Activated naive CD8-positive, alpha-beta T cell treated with anti-CD3 and anti-CD28 coated beads for 36 hours (primary cell): ENCODE measurements around the gene TEN1. TPM values are rescaled to one million over a fixed set of nuclear protein-coding genes. Genes with fewer than 3 reads are reported as not detected.
"Not testable (repeated sequence)": the region's sequence is repeated elsewhere in the genome, so short reads cannot be mapped to it uniquely, and the experiment has no call there.

Experiments used
- DNase-seq: peaks from one replicate; pipeline ENCODE4 v3.0.0; 2021
- H3K27ac Mint-ChIP-seq: one replicate; pipeline ENCODE4 v1.8.0; 2022; ENCODE audit warnings: mild to moderate bottlenecking, moderate library complexity, mixed read lengths
- H3K27me3 Mint-ChIP-seq: one replicate; pipeline ENCODE4 v1.8.0; 2022; ENCODE audit warnings: mild to moderate bottlenecking, mixed read lengths
- H3K36me3 Mint-ChIP-seq: one replicate; pipeline ENCODE4 v1.8.0; 2021; ENCODE audit warnings: mild to moderate bottlenecking, mixed read lengths
- H3K4me1 Mint-ChIP-seq: one replicate; pipeline ENCODE4 v1.8.0; 2021; ENCODE audit warnings: mixed read lengths
- H3K4me3 Mint-ChIP-seq: one replicate; pipeline ENCODE4 v1.8.0; 2022; ENCODE audit warnings: mild to moderate bottlenecking, moderate library complexity, mixed read lengths
- H3K9me3 Mint-ChIP-seq: one replicate; pipeline ENCODE4 v1.8.0; 2022; ENCODE audit warnings: mixed read lengths
- total RNA-seq, 2 experiments: library from RNA; stranded (reverse); gene quantifications; one replicate each; pipeline ENCODE4 v1.2.3, GENCODE V29; 2021

TEN1 gene
- total RNA-seq, 2 experiments from 2014 or later, result 12.5 to 14.2 TPM

GRCh38 chr17:75965468-75965867 is 13.6 kb upstream of the TEN1 start:
- Mint-ChIP-seq H3K36me3 (peaks cover 6% of the 10 kb centered on the region), H3K4me1 (peaks cover 4% of the 10 kb centered on the region), H3K27me3 (no peaks in the 10 kb centered on the region), H3K4me3 (no peak overlapping the region), H3K9me3 (no peaks in the 10 kb centered on the region), H3K27ac (no peak overlapping the region)
- DNase-seq, result no peak

DNA sequence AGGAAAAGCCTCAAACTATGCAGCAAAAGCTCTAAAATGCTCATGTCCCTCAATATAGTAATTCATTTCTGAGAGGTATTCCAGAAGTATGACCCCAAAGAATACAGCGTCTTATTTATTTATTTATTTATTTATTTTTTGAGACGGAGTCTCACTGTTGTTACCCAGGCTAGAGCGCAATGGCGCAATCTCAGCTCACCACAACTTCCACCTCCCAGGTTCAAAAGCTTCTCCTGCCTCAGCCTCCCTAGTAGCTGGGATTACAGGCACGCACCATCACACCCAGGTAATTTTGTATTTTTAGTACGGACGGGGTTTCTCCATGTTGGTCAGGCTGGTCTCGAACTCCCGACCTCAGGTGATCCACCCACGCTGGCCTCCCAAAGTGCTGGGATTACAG is 10.0 kb upstream of the TEN1 start:
- not testable (repeated sequence) for H3K27me3 Mint-ChIP-seq, H3K4me1 Mint-ChIP-seq, H3K9me3 Mint-ChIP-seq, H3K4me3 Mint-ChIP-seq, H3K27ac Mint-ChIP-seq, H3K36me3 Mint-ChIP-seq, DNase-seq

GRCh38 chr17:75970011-75970523 is 9.0 kb upstream of the TEN1 start:
- Mint-ChIP-seq H3K9me3 (no peaks in the 10 kb centered on the region), H3K27ac (no peak overlapping the region), H3K27me3 (no peaks in the 10 kb centered on the region), H3K4me3 (no peak overlapping the region), H3K4me1 (peaks cover 6% of the 10 kb centered on the region), H3K36me3 (peaks cover 10% of the 10 kb centered on the region)
- no peak for DNase-seq

DNA sequence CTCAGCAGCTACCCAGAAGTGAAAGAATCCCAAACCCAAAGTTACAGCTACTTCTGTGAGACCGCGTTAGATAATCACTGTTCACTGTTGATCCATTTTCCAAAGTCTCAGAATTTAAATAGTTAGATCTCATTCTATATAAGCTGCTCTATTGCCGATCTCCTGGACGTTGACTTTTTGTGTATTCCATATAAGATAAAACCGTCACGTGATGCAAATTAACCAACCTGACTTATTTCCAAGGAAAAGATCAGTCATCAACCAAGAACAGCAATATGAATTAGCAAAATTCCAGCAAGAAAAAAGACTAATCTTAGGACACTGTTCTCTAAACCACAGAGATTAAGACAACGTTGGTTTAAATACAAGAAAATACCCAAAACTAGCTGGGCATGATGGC is 8.4 kb upstream of the TEN1 start:
- peaks cover 7% of the 10 kb centered on the region for H3K4me1 Mint-ChIP-seq
- H3K36me3 Mint-ChIP-seq, result peaks cover 10% of the 10 kb centered on the region
- no peaks in the 10 kb centered on the region for H3K9me3 Mint-ChIP-seq
- H3K27ac Mint-ChIP-seq, result no peak overlapping the region
- DNase-seq, result no peak
- H3K27me3 Mint-ChIP-seq, result no peaks in the 10 kb centered on the region
- no peak overlapping the region for H3K4me3 Mint-ChIP-seq

DNA sequence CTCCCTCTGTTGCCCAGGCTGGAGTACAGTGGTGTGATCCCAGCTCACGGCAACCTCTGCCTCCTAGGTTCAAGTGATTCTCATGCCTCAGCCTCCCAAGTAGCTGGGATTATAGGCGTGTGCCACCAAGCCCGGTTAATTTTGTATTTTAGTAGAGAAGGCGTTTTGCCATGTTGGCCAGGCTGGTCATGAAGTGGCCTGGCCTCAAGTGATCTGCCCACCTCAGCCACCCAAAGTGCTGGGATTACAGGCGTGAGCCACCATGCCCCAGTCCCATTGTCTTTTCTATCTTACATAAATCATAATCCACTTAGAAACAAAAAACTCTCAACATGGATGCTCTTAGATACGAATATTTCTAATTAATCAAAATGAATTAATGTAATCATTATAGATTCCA is 3.9 kb upstream of the TEN1 start:
- H3K9me3 Mint-ChIP-seq, H3K4me3 Mint-ChIP-seq, H3K36me3 Mint-ChIP-seq, DNase-seq, H3K27ac Mint-ChIP-seq, H3K27me3 Mint-ChIP-seq: not testable (repeated sequence)
- H3K4me1 Mint-ChIP-seq, result peaks cover 17% of the 10 kb centered on the region

DNA sequence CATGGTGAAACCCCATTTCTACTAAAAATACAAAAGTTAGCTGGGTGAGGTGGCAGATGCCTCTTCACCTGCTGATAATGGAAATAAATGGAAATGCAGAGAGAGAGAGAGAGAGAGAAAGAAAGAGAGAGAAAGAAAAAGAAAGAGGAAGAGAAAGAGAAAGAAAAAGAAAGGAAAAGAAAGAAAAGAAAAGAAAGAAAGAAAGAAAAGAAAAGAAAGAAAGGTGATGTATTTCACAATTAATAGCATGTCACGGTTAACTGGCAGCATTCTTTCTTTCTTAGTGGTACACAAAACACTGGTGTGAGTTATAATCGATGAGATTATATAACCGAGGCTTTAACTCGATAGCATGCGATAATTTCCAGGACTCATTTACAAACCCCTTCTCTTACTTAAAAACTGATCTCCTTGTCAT is 3.3 kb upstream of the TEN1 start:
- Mint-ChIP-seq H3K36me3 (peaks cover 8% of the 10 kb centered on the region), H3K4me1 (peaks cover 22% of the 10 kb centered on the region), H3K27ac (peak overlapping the region; percentile 69), H3K9me3 (no peaks in the 10 kb centered on the region), H3K27me3 (no peaks in the 10 kb centered on the region), H3K4me3 (no peak overlapping the region)
- no peak for DNase-seq

- Mint-ChIP-seq H3K4me3 (no peak overlapping the region), H3K9me3 (no peaks in the 10 kb centered on the region), H3K27ac (no peak overlapping the region), H3K4me1 (peaks cover 23% of the 10 kb centered on the region), H3K36me3 (peaks cover 7% of the 10 kb centered on the region), H3K27me3 (no peaks in the 10 kb centered on the region)
- no peak for DNase-seq
These were observed 2.7 kb upstream of the TEN1 start for GRCh38 chr17:75976175-75976848.

- Mint-ChIP-seq H3K4me3 (peak overlapping the region; percentile 99), H3K9me3 (no peaks in the 10 kb centered on the region), H3K36me3 (peaks cover 4% of the 10 kb centered on the region), H3K27ac (peak overlapping the region; percentile 100), H3K27me3 (no peaks in the 10 kb centered on the region), H3K4me1 (peaks cover 23% of the 10 kb centered on the region)
- DNase-seq, result no peak
These were observed 706 bp downstream of the TEN1 start for GRCh38 chr17:75979705-75980187.

DNA sequence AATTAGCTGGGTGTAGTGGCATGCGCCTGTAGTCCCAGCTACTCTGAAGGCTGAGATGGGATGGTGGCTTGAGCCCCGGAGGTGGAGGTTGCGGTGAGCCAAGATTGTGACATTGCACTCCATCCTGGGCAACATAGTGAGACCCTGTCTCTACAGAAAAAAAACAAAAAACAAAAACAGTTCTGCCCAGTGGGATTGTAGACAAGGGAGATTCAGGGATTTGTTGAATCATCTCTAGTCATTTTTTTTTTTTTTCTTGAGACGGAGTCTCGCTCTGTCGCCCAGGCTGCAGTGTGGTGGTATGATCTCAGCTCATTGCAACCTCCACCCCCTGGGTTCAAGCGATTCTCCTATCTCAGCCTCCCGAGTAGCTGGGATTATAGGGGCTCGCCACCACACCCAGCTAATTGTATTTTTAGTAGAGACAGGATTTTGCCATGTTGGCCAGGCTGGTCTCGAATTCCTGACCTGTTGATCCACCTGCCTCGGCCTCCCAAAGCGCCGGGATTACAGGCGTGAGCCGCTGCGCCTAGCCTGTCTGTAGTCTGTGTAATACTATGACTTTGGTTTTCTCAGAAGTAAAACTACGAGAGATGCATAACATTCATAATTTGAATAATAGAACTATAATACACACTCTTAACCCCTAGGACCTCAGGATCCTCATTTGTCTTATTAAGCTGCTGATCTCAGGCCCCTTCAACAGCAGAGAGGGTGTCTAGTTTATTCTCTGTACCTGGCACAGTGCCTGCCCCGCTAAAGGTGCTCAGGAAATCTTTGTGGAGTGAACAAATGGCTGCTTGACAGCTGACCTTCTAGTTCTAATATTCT is 1.4 kb downstream of the TEN1 start:
- Mint-ChIP-seq H3K27me3 (no peaks in the 10 kb centered on the region), H3K27ac (peak overlapping the region; percentile 100), H3K9me3 (no peaks in the 10 kb centered on the region), H3K4me3 (peak overlapping the region; percentile 99), H3K4me1 (peaks cover 21% of the 10 kb centered on the region), H3K36me3 (peaks cover 4% of the 10 kb centered on the region)
- no peak for DNase-seq

DNA sequence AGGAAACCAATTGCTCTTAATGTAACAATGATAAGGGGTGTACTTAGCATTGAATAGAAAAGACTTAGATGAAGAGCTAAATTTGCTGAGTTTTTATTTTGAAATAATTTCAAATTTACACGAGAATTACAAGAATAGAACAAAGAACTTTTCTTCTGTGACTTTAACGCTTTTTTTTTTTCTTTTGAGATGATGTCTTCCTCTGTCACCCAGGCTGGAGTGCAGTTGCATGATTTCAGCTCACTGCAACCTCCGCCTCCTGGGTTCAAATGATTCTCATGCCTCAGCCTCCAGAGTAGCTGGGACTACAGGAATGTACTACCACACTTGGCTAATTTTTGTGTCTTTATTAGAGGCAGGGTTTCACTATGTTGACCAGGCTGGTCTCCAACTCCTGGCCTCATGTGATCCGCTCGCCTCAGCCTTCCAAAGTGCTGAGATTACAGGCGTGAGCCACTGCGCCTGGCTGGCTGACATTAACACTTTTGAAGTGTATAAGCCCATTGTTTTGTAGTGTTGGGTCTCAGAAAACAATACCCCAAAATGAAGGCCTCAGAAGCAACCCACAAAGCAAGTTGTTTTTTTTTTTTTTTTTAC is 2.1 kb downstream of the TEN1 start:
- Mint-ChIP-seq H3K27me3 (no peaks in the 10 kb centered on the region), H3K9me3 (no peaks in the 10 kb centered on the region), H3K4me3 (peak overlapping the region; percentile 99), H3K36me3 (peaks cover 3% of the 10 kb centered on the region), H3K27ac (peak overlapping the region; percentile 43), H3K4me1 (peaks cover 15% of the 10 kb centered on the region)
- no peak for DNase-seq

DNA sequence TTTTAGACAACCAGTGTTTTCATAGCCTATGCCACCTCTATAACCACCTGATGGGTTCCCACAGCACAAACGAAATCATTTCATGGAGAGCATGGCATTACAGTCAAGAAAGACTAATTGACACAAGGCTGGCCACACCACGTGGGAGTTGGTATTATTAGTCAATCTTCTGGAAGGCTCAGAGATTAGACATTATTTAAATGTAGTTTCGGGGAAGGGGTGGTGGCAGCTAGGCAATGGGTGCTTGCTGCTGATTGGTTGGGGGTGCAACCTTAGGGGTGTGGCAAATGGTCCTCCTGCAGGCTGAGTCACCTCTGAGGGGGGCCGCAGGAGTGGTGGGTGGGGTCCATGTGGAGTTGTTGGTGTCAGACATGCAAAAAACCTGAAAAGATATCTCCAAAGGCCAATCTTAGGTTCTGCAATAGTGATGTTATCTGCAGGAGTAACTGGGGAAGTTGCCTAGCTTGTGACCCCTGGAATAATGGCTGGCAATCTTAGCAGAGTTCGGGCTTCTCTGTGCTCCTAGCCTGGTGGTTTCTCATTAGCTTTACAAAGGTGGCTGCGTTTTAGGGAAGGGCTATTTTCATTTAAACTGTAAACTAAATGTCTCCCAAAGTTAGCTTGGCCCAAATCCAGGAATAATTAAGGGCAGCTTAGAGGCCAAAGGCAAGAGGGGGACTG is 4.6 kb downstream of the TEN1 start:
- H3K36me3 Mint-ChIP-seq, result peaks cover 3% of the 10 kb centered on the region
- H3K4me1 Mint-ChIP-seq, result peaks cover 9% of the 10 kb centered on the region
- no peak overlapping the region for H3K27ac Mint-ChIP-seq
- no peak for DNase-seq
- H3K9me3 Mint-ChIP-seq, result no peaks in the 10 kb centered on the region
- no peaks in the 10 kb centered on the region for H3K27me3 Mint-ChIP-seq
- H3K4me3 Mint-ChIP-seq, result no peak overlapping the region

- Mint-ChIP-seq H3K9me3 (no peaks in the 10 kb centered on the region), H3K27me3 (no peaks in the 10 kb centered on the region), H3K4me3 (no peak overlapping the region), H3K4me1 (peaks cover 3% of the 10 kb centered on the region), H3K36me3 (no peaks in the 10 kb centered on the region), H3K27ac (no peak overlapping the region)
- no peak for DNase-seq
These were observed 6.9 kb downstream of the TEN1 start for GRCh38 chr17:75985986-75986385.

DNA sequence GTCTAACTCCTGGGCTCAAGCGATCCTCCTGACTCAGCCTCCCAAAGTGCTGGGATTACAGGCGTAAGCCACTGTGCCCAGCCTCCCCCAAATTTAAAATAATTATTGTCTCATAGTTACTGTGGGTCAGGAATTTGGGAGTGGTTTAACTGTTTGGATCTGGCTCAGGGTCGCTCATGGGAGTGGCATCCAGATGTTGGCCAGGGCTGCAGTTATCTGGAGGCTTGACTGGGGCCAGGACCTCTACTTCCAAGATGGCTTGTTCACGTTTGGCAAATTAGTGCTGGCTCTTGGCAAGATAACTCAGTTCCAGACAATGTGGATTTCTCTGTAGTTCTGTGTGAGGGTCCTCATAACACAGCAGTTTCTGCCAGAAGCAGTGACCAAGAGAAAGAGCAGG is 8.0 kb downstream of the TEN1 start:
- H3K4me1 Mint-ChIP-seq, result peaks cover 3% of the 10 kb centered on the region
- no peak overlapping the region for H3K27ac Mint-ChIP-seq
- DNase-seq, result no peak
- no peak overlapping the region for H3K4me3 Mint-ChIP-seq
- no peaks in the 10 kb centered on the region for H3K9me3 Mint-ChIP-seq
- no peaks in the 10 kb centered on the region for H3K27me3 Mint-ChIP-seq
- H3K36me3 Mint-ChIP-seq, result no peaks in the 10 kb centered on the region

DNA sequence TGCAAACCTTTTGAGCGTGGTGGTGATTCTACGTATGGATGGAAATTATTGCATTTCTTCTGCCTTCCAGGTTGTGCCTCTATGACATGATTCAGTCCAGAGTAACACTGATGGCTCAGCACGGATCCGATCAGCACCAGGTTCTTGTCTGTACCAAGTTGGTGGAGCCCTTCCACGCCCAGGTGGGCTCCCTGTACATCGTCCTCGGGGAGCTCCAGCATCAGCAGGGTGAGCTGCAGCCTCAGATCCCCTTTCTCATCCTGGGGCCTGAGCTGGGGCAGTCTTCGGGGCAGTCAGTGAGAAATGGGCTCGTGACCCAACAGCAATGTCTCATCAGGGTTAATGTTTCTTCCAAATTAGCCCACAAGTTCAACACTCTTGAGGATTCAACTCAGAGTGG is 12.4 kb downstream of the TEN1 start:
- peaks cover 3% of the 10 kb centered on the region for H3K36me3 Mint-ChIP-seq
- no peak overlapping the region for H3K4me3 Mint-ChIP-seq
- no peaks in the 10 kb centered on the region for H3K9me3 Mint-ChIP-seq
- DNase-seq, result no peak
- peaks cover under 1% of the 10 kb centered on the region for H3K4me1 Mint-ChIP-seq
- H3K27me3 Mint-ChIP-seq, result no peaks in the 10 kb centered on the region
- H3K27ac Mint-ChIP-seq, result no peak overlapping the region
